Peyer's patch (tissue), 4 donors: ENCODE data around the gene CDK5R1. TPM values are rescaled to one million over a fixed set of nuclear protein-coding genes. Genes with fewer than 3 reads are reported as not detected.

Source experiments
- DNase-seq, 3 donors: peaks; one replicate each; pipeline ENCODE4 v3.0.0-alpha.2; 2017 to 2019
- H3K27ac ChIP-seq, 4 donors: fragments of 200-600 bp; sonication (generic); one replicate each; pipeline ENCODE4 v1.5.1; 2016 to 2019
- H3K27me3 ChIP-seq, 2 donors: fragments of 200-600 bp; sonication (generic); one replicate each; pipeline ENCODE4 v1.5.1; 2019
- H3K36me3 ChIP-seq, 3 donors: fragments of 200-600 bp; sonication (generic); one replicate each; pipeline ENCODE4 v1.5.1; 2016 to 2019
- H3K4me1 ChIP-seq, 4 donors: fragments of 200-600 bp; sonication (generic); one replicate each; pipeline ENCODE4 v1.5.1; 2016 to 2019
- H3K4me3 ChIP-seq, 4 donors: fragments of 200-600 bp; sonication (generic); 1 replicate in 3 of 4; 2 replicates in 1 of 4; pipeline ENCODE4 v1.5.1; 2016 to 2019; ENCODE audit warnings: mild to moderate bottlenecking in 1 of 4
- H3K9me3 ChIP-seq, 4 donors: fragments of 200-600 bp; sonication (generic); one replicate each; pipeline ENCODE4 v1.5.1; 2016 to 2019; ENCODE audit warnings: mild to moderate bottlenecking in 1 of 4
- POLR2A ChIP-seq, 2 donors: fragments of 450-650 bp; IDR thresholded peaks; one replicate each; pipeline ENCODE4 v1.5.1; 2017; ENCODE audit warnings: antibody characterized with exemption in 2 of 2, mild to moderate bottlenecking in 2 of 2, moderate library complexity in 2 of 2
- total RNA-seq, 4 donors: library from RNA; depleted of rRNA; stranded (reverse); fragments of >200 nt; gene quantifications; one replicate each; pipeline ENCODE4 v1.1.0, GENCODE V29; 2016
- TF ChIP-seq, protein P1 (sequence below), 6 experiments: fragments of 450-650 bp in 4 of 6; fragments of 200-600 bp in 2 of 6; sonication (generic) in 1 of 6; IDR thresholded peaks; one replicate each; pipeline ENCODE4 v1.5.1; 2017 to 2019; ENCODE audit warnings: antibody characterized with exemption in 6 of 6, mild to moderate bottlenecking in 3 of 6, moderate library complexity in 1 of 6

Gene CDK5R1
- total RNA-seq, 4 donors from 2014 or later = 0.88 to 1.9 (median 1.2) TPM; not detected in 1

DNA sequence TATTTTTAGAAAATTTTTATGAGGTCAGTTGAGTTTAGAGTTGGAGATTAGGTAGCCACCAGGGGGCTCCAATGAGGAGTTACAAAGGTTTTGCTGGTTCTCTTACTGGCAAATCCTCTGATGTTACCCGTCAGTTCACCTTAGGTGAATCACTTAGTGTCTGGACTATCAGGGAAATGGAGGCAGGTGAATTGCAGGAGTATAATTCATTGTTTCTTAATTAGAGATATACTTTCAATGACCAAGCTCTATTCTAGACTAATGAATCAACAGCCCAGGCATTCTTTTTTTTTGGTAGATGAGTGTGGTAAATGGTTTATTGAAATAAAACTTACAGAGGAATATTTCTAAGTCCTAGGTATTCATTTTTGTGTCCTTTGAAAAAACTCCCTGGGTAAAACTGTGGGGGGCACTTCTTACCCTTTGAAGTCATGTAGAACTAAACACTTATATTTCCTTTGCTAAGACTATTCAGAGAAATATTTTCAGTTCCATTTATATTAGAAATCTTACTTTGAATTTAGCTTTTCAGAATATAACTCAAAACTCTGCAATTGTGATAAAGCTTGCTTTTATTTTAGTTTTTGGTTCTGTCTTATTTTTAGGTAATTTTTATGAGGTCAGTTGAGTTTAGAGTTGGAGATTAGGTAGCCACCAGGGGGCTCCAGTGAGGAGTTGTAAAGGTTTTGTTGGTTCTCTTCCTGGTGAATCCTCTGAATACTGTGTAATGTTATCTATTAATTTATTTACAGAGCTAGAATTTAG lies 24.8 kb upstream of the CDK5R1 start:
- peaks cover 0 to 88% (median 0%) of the 10 kb centered on the region in 3 donors for H3K36me3 ChIP-seq
- no peak overlapping the region for H3K4me3 ChIP-seq
- H3K9me3 ChIP-seq = no peaks in the 10 kb centered on the region
- H3K27me3 ChIP-seq = no peaks in the 10 kb centered on the region
- peak in 2 of 3 donors; percentile 66 to 82 for DNase-seq
- no peak for TF ChIP-seq POLR2A (IDR thresholded peaks at IDR 0.05)
- TF ChIP-seq, protein P1, sequence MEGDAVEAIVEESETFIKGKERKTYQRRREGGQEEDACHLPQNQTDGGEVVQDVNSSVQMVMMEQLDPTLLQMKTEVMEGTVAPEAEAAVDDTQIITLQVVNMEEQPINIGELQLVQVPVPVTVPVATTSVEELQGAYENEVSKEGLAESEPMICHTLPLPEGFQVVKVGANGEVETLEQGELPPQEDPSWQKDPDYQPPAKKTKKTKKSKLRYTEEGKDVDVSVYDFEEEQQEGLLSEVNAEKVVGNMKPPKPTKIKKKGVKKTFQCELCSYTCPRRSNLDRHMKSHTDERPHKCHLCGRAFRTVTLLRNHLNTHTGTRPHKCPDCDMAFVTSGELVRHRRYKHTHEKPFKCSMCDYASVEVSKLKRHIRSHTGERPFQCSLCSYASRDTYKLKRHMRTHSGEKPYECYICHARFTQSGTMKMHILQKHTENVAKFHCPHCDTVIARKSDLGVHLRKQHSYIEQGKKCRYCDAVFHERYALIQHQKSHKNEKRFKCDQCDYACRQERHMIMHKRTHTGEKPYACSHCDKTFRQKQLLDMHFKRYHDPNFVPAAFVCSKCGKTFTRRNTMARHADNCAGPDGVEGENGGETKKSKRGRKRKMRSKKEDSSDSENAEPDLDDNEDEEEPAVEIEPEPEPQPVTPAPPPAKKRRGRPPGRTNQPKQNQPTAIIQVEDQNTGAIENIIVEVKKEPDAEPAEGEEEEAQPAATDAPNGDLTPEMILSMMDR (IDR thresholded peaks at IDR 0.05) = peak; percentile 31 to 62 (median 54)
- no peak overlapping the region for H3K27ac ChIP-seq
- H3K4me1 ChIP-seq = no peaks in the 10 kb centered on the region

DNA sequence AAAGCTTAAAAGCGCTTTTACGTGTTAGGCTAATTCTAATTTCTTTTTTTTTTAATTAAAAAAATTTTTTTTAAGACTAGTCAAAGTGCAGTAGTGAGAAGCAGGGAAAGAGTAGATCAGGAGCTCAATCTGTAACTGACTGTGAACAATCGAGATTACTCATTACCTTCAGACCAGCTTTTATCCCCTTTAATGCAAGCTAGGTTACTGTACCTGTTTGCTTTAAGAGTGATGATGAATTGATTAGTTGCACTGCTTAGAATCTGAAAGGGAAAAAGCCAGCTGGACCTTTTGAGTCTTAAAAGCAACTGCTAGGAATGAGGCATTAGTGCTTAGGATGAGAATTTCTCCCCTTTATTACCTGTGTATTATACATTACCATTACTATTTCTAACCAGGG lies 23.5 kb upstream of the CDK5R1 start:
- Histone ChIP-seq H3K27me3 (no peaks in the 10 kb centered on the region), H3K36me3 (peaks cover 0 to 86% (median 3%) of the 10 kb centered on the region in 3 donors), H3K27ac (no peak overlapping the region), H3K4me1 (no peaks in the 10 kb centered on the region), H3K9me3 (no peaks in the 10 kb centered on the region), H3K4me3 (no peak overlapping the region)
- no peak for DNase-seq
- TF ChIP-seq POLR2A (IDR thresholded peaks at IDR 0.05) = no peak
- TF ChIP-seq, protein P1 (IDR thresholded peaks at IDR 0.05) = no peak

DNA sequence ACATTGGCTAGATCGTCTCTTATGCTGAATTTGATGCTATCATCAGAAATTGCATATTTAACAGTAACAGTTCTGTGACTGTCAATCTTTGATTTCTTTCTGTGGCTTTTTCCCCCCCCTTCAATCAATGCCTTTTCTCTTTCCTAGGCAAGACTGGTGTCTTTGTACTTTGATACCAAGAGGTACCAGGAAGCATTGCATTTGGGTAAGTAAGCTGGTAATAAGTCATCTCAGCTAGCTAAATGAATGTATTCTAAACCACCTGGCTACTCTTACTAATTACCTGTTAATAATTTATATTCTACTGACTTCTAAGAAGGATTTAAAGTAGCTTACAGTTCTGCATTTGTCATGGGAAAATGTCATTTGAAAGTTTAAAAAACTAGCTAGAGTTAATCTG lies 22.4 kb upstream of the CDK5R1 start:
- no peaks in the 10 kb centered on the region for H3K9me3 ChIP-seq
- TF ChIP-seq POLR2A (IDR thresholded peaks at IDR 0.05) = no peak
- TF ChIP-seq, protein P1 (IDR thresholded peaks at IDR 0.05) = no peak
- H3K4me3 ChIP-seq = no peak overlapping the region
- DNase-seq = no peak
- H3K4me1 ChIP-seq = no peaks in the 10 kb centered on the region
- H3K27me3 ChIP-seq = no peaks in the 10 kb centered on the region
- H3K36me3 ChIP-seq = peaks cover 0 to 84% (median 3%) of the 10 kb centered on the region in 3 donors
- no peak overlapping the region for H3K27ac ChIP-seq

DNA sequence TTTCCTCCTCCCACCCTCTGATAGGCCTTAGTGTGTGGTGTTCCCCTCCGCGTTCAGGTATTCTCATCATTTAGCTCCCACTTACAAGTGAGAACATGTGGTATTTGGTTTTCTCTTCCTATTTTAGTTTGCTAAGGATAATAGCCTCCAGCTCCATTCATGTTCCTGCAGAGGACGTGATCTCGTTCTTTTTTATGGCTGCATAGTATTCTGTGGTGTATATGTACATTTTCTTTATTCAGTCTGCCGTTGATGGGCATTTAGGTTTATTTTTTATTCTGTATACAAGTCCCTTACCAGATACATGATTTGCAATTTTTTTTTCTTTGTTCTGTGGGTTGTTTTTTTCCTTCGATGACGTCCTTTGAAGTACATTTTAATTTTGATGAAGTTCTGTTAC lies 18.8 kb upstream of the CDK5R1 start:
- Histone ChIP-seq H3K27ac (no peak overlapping the region), H3K27me3 (no peaks in the 10 kb centered on the region), H3K36me3 (peaks cover 0 to 92% (median 3%) of the 10 kb centered on the region in 3 donors), H3K9me3 (no peaks in the 10 kb centered on the region), H3K4me1 (no peaks in the 10 kb centered on the region), H3K4me3 (no peak overlapping the region)
- no peak for DNase-seq
- TF ChIP-seq, protein P1 (IDR thresholded peaks at IDR 0.05) = no peak
- TF ChIP-seq POLR2A (IDR thresholded peaks at IDR 0.05) = no peak

DNA sequence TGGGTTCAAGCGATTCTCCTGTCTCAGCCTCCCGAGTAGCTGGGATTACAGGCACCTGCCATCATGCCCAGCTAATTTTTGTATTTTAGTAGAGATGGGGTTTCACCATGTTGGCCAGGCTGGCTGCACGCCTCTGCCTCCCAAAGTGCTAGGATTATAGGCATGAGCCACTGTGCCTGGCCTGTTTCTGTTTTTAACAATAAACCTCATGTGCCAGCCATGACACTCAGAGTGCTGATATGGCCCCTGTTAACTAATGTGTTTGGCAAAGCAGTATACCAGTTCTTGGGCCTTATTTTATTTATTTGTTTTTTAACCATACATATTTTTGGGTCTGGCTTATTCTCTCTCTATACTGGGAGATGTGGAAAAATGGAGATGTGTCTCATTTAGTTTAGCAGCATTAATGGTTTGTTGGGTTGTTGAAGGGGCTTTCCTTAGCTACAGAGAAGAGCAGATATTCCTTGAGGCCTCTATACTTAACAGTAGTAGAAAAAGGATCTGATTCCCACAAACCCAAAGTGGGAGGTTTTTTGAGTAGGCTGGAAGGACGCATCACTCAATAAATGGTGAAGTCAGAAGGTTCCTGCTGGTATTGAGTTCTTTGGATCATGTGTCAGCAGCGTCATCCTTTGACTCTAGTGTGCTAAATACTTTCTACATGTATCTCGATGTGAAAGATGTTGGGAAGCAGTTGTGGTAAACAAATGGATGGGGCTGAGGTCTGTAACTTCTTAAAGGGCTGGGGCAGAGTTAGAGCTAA lies 16.2 kb upstream of the CDK5R1 start:
- no peaks in the 10 kb centered on the region for H3K27me3 ChIP-seq
- H3K9me3 ChIP-seq = no peaks in the 10 kb centered on the region
- TF ChIP-seq, protein P1 (IDR thresholded peaks at IDR 0.05) = no peak
- TF ChIP-seq POLR2A (IDR thresholded peaks at IDR 0.05) = no peak
- H3K36me3 ChIP-seq = peaks cover 0 to 92% (median 3%) of the 10 kb centered on the region in 3 donors
- H3K4me3 ChIP-seq = no peak overlapping the region
- no peaks in the 10 kb centered on the region for H3K4me1 ChIP-seq
- H3K27ac ChIP-seq = no peak overlapping the region
- DNase-seq = peak in 1 of 3 donors; percentile 11
